Choroid plexus epithelial cell (primary cell): Measurements from ENCODE around the gene TJAP1.
"Not testable (repeated sequence)": the region's sequence is repeated elsewhere in the genome, so short reads cannot be mapped to it uniquely, and the experiment has no call there.

Experiments used
- DNase-seq: peaks from one replicate; pipeline ENCODE4 v3.0.0-alpha.2; 2010; ENCODE audit warnings: low read depth
- H3K4me3 ChIP-seq: 2 replicates; pipeline ENCODE4 v1.5.1; 2011; ENCODE audit warnings: low read depth, mild to moderate bottlenecking, control low read depth, low read length, moderate library complexity
- CTCF ChIP-seq: conservative IDR thresholded peaks from 2 replicates; pipeline ENCODE4 v1.5.1; 2011; ENCODE audit warnings: low read depth, mild to moderate bottlenecking, control low read depth, inconsistent platforms, low read length, moderate library complexity

The TJAP1 gene

GRCh38 chr6:43524483-43524961, 47.2 kb downstream of the TJAP1 start:
- DNase-seq: no peak
- H3K4me3 ChIP-seq: no peak overlapping the region
- TF ChIP-seq CTCF: no peak

GRCh38 chr6:43532201-43532600, 54.8 kb downstream of the TJAP1 start:
- DNase-seq: no peak
- no peak for TF ChIP-seq CTCF
- no peak overlapping the region for H3K4me3 ChIP-seq

- not testable (repeated sequence) for H3K4me3 ChIP-seq, DNase-seq
Observed at GRCh38 chr6:43538986-43539385, 61.6 kb downstream of the TJAP1 start.

DNA sequence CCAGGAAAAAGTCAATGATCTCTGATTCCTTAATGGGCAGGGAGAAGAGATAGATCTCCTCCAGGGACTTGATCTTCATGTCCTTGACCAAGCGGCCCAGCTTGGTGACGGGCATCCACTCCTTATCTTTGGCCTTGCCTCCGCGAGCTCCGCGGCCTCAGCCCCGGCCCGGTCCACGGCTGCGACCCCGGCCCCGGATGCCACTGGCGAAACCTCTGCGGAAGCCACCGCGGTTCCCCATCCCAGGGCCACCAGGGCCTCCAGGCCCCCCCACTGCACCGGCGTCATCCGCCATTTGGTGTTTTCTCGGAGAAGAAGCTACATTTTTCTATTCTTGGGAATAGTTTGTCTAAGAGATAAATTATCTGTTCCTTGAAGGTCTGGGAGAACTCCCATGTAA, 62.0 kb downstream of the TJAP1 start:
- H3K4me3 ChIP-seq, DNase-seq: not testable (repeated sequence)

GRCh38 chr6:43540507-43540906, 63.1 kb downstream of the TJAP1 start:
- no peak overlapping the region for H3K4me3 ChIP-seq
- no peak for TF ChIP-seq CTCF
- no peak for DNase-seq

DNA sequence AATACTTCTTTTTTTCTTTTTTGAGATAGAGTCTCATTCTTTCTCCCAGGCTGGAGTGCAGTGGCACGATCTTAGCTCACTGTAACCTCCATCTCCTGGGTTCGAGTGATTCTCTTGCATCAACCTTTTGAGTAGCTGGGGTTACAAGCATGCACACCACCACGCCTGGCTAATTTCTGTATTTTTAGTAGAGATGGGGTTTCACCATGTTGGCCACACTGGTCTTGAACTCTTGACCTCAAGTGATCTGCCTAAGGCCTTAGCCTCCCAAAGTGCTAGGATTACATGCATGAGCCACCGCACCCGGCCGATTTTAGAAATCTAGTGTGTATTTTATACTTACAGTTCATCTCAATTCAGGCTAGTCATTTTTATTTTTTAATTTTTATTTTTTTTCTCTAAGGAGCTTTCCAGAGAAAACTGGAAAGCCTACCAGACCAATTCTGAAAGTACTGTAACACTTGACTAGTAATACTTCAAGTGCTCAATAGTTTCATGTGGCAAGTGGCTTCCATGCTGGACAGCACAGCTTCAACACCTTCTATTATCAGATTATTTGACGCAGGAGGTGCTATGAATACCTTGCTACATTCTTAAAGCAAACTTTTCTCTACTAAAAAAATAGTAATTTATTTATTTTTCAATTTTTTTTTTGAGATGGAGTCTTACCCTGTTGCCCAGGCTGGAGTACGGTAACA, 64.6 kb downstream of the TJAP1 start:
- no peak overlapping the region for H3K4me3 ChIP-seq
- TF ChIP-seq CTCF: no peak
- DNase-seq: no peak

- TF ChIP-seq CTCF: no peak
- H3K4me3 ChIP-seq: no peak overlapping the region
- no peak for DNase-seq
Observed at GRCh38 chr6:43544461-43544860, 67.1 kb downstream of the TJAP1 start.

GRCh38 chr6:43547222-43547621, 69.9 kb downstream of the TJAP1 start:
- no peak for DNase-seq
- no peak overlapping the region for H3K4me3 ChIP-seq
- no peak for TF ChIP-seq CTCF
